Endodermal cell (in vitro differentiated cells): ENCODE results near the gene ARHGEF6. TPM values are rescaled to one million over a fixed set of nuclear protein-coding genes. Genes with fewer than 3 reads are reported as not detected.

Experiments
- DNase-seq: peaks from one replicate; pipeline ENCODE4 v3.0.0-alpha.2; 2017
- H3K27ac ChIP-seq: 2 replicates; pipeline ENCODE4 v1.5.1; 2013; ENCODE audit warnings: mild to moderate bottlenecking, low read depth, low read length, moderate library complexity
- H3K27me3 ChIP-seq: 2 replicates; pipeline ENCODE4 v1.6.1; 2013; ENCODE audit warnings: mild to moderate bottlenecking, low read length, moderate library complexity; ENCODE audit not compliant: insufficient read depth, control insufficient read depth, poor library complexity, severe bottlenecking
- H3K36me3 ChIP-seq: 2 replicates; pipeline ENCODE4 v1.7.0; 2013; ENCODE audit warnings: mild to moderate bottlenecking, low read length, moderate library complexity; ENCODE audit not compliant: control insufficient read depth, insufficient read depth
- H3K4me1 ChIP-seq: one replicate; pipeline ENCODE4 v1.7.0; 2013; ENCODE audit warnings: low read length; ENCODE audit not compliant: control insufficient read depth, insufficient read depth
- H3K4me3 ChIP-seq: 2 replicates; pipeline ENCODE4 v1.5.1; 2013; ENCODE audit warnings: mild to moderate bottlenecking, low read length, moderate library complexity
- H3K9ac ChIP-seq: 2 replicates; pipeline ENCODE4 v1.6.1; 2013; ENCODE audit warnings: mild to moderate bottlenecking, low read length, moderate library complexity; ENCODE audit not compliant: poor library complexity, severe bottlenecking; ENCODE audit errors: extremely low read depth
- H3K9me3 ChIP-seq: 2 replicates; pipeline ENCODE4 v1.6.1; 2013; ENCODE audit warnings: mild to moderate bottlenecking, low read length, moderate library complexity; ENCODE audit not compliant: control insufficient read depth
- H3K27ac Mint-ChIP-seq: 2 replicates; pipeline ENCODE4 v1.8.0; 2020; ENCODE audit warnings: mixed read lengths
- H3K27me3 Mint-ChIP-seq: 2 replicates; pipeline ENCODE4 v1.8.0; 2021; ENCODE audit warnings: mild to moderate bottlenecking, mixed read lengths; ENCODE audit not compliant: insufficient read depth
- H3K36me3 Mint-ChIP-seq: 2 replicates; pipeline ENCODE4 v1.8.0; 2020; ENCODE audit warnings: low read depth, mixed read lengths
- H3K4me1 Mint-ChIP-seq: 2 replicates; pipeline ENCODE4 v1.8.0; 2020; ENCODE audit warnings: mixed read lengths
- H3K4me3 Mint-ChIP-seq: 2 replicates; pipeline ENCODE4 v1.8.0; 2020; ENCODE audit warnings: mild to moderate bottlenecking, moderate library complexity, mixed read lengths
- H3K9me3 Mint-ChIP-seq: 2 replicates; pipeline ENCODE4 v1.8.0; 2020; ENCODE audit warnings: mild to moderate bottlenecking, mixed read lengths
- WGBS, 2 experiments: methylation state at CpG; one replicate each; pipeline versions ENCODE4 v1.1.5 to v1.1.7; 2013; ENCODE audit warnings: missing lambda C conversion rate in 2 of 2, mixed read lengths in 1 of 2; ENCODE audit not compliant: insufficient coverage in 1 of 2, insufficient read length in 1 of 2; 5-methylcytosine and 5-hydroxymethylcytosine counted together
- total RNA-seq, 2 donors: library from RNA; stranded (reverse); fragmentation: NEBNext Ultra II Directional in 1 of 2; extraction: Animal tissue kit (Norgen Biotek cat#: 25700) in 1 of 2; gene quantifications; 2 replicates in 1 of 2; 3 replicates in 1 of 2; pipeline ENCODE4 v1.2.1, GENCODE V29; 2021
- TF ChIP-seq, protein P1 (sequence below): fragments of 200-600 bp; sonication (generic); conservative IDR thresholded peaks from 2 replicates; pipeline ENCODE4 v1.5.0; 2021; ENCODE audit warnings: antibody characterized with exemption, mild to moderate bottlenecking

Gene ARHGEF6
- total RNA-seq, 2 donors from 2014 or later: 1.8 to 2.7 TPM

DNA sequence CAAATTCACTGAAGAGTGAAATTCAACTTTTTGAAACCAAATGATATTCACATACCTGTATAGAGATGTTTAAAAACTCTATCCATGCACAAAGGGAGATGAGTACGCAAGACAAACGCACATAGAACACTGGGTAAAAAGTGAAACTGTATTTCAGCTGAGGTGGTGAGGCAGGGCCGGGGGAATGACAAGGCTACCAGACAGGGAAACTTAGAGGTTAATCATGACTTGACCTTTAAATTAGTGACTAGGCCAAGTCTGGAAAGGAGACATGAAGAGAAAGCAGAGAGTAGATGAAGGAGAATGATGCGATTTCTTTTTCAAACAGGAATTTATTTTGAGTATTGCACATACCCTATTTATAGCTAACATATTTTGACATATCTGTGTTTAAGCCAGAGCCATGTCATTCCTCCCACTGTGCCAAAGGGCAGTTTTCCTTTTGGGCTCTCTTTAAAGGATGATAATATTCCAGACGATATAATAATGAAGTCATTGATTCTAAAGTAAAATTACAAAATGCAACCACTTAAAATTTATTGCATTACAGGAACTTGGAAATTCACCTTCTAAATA is 49.4 kb downstream of the ARHGEF6 start:
- no peaks in the 10 kb centered on the region for H3K27me3 Mint-ChIP-seq
- H3K9me3 Mint-ChIP-seq: peaks cover 30% of the 10 kb centered on the region
- H3K9ac ChIP-seq: no peak overlapping the region
- H3K4me3 Mint-ChIP-seq: no peak overlapping the region
- no peak overlapping the region for H3K27ac Mint-ChIP-seq
- H3K9me3 ChIP-seq: no peaks in the 10 kb centered on the region
- TF ChIP-seq, protein P1, sequence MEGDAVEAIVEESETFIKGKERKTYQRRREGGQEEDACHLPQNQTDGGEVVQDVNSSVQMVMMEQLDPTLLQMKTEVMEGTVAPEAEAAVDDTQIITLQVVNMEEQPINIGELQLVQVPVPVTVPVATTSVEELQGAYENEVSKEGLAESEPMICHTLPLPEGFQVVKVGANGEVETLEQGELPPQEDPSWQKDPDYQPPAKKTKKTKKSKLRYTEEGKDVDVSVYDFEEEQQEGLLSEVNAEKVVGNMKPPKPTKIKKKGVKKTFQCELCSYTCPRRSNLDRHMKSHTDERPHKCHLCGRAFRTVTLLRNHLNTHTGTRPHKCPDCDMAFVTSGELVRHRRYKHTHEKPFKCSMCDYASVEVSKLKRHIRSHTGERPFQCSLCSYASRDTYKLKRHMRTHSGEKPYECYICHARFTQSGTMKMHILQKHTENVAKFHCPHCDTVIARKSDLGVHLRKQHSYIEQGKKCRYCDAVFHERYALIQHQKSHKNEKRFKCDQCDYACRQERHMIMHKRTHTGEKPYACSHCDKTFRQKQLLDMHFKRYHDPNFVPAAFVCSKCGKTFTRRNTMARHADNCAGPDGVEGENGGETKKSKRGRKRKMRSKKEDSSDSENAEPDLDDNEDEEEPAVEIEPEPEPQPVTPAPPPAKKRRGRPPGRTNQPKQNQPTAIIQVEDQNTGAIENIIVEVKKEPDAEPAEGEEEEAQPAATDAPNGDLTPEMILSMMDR: no peak
- H3K4me3 ChIP-seq: no peak overlapping the region
- no peaks in the 10 kb centered on the region for H3K36me3 Mint-ChIP-seq
- WGBS, 2 experiments: 97% methylated on average over 3 of the region's 5 CpGs; no CpG with 5 or more reads in 1 of the 2 experiments
- H3K4me1 Mint-ChIP-seq: no peaks in the 10 kb centered on the region
- H3K4me1 ChIP-seq: no peaks in the 10 kb centered on the region
- no peaks in the 10 kb centered on the region for H3K36me3 ChIP-seq
- no peak overlapping the region for H3K27ac ChIP-seq
- DNase-seq: no peak
- H3K27me3 ChIP-seq: no peaks in the 10 kb centered on the region

- no peak overlapping the region for H3K27ac ChIP-seq
- H3K4me3 ChIP-seq: no peak overlapping the region
- no peaks in the 10 kb centered on the region for H3K9me3 ChIP-seq
- no peak overlapping the region for H3K9ac ChIP-seq
- no peaks in the 10 kb centered on the region for H3K4me1 ChIP-seq
- DNase-seq: no peak
- Mint-ChIP-seq H3K4me1 (no peaks in the 10 kb centered on the region), H3K36me3 (no peaks in the 10 kb centered on the region), H3K27me3 (no peaks in the 10 kb centered on the region), H3K4me3 (no peak overlapping the region), H3K27ac (no peak overlapping the region), H3K9me3 (peaks cover 20% of the 10 kb centered on the region)
- H3K27me3 ChIP-seq: no peaks in the 10 kb centered on the region
- TF ChIP-seq, protein P1: no peak
- 100% methylated on average over 1 of the region's 1 CpG; no CpG with 5 or more reads in 1 of the 2 experiments for WGBS, 2 experiments
- H3K36me3 ChIP-seq: no peaks in the 10 kb centered on the region
Observed at GRCh38 chrX:136728393-136728792, 52.3 kb downstream of the ARHGEF6 start.

GRCh38 chrX:136725441-136726104 is 55.2 kb downstream of the ARHGEF6 start:
- no peak for DNase-seq
- TF ChIP-seq, protein P1: no peak
- Mint-ChIP-seq H3K9me3 (peaks cover 37% of the 10 kb centered on the region), H3K36me3 (no peaks in the 10 kb centered on the region), H3K4me3 (no peak overlapping the region), H3K4me1 (no peaks in the 10 kb centered on the region), H3K27me3 (no peaks in the 10 kb centered on the region), H3K27ac (no peak overlapping the region)
- H3K36me3 ChIP-seq: no peaks in the 10 kb centered on the region
- no peak overlapping the region for H3K9ac ChIP-seq
- H3K4me1 ChIP-seq: no peaks in the 10 kb centered on the region
- no peak overlapping the region for H3K27ac ChIP-seq
- no peaks in the 10 kb centered on the region for H3K27me3 ChIP-seq
- H3K4me3 ChIP-seq: no peak overlapping the region
- H3K9me3 ChIP-seq: no peaks in the 10 kb centered on the region
